Stomach (tissue), 4 donors: Measurements from ENCODE around the gene IL10RB.

ENCODE experiments used
- POLR2A ChIP-seq, 4 donors: fragments of 450-650 bp; IDR thresholded peaks; one replicate each; pipeline ENCODE4 v1.6.1; 2016; ENCODE audit warnings: antibody characterized with exemption in 4 of 4, control low read depth in 2 of 4, mild to moderate bottlenecking in 1 of 4, moderate library complexity in 1 of 4
- POLR2AphosphoS5 ChIP-seq, 3 donors: sonication (generic); formaldehyde crosslinking; IDR thresholded peaks; one replicate each; pipeline ENCODE4 v1.6.1; 2016; ENCODE audit warnings: antibody characterized with exemption in 3 of 3
- TF ChIP-seq, protein P1 (sequence below), 7 experiments: fragments of 450-650 bp in 4 of 7; fragments of 200-600 bp in 3 of 7; sonication (generic) in 3 of 7; IDR thresholded peaks; one replicate each; pipeline ENCODE4 v1.5.1; 2016 to 2019; ENCODE audit warnings: antibody characterized with exemption in 7 of 7, control low read depth in 2 of 7, mild to moderate bottlenecking in 1 of 7

- TF ChIP-seq, protein P1, sequence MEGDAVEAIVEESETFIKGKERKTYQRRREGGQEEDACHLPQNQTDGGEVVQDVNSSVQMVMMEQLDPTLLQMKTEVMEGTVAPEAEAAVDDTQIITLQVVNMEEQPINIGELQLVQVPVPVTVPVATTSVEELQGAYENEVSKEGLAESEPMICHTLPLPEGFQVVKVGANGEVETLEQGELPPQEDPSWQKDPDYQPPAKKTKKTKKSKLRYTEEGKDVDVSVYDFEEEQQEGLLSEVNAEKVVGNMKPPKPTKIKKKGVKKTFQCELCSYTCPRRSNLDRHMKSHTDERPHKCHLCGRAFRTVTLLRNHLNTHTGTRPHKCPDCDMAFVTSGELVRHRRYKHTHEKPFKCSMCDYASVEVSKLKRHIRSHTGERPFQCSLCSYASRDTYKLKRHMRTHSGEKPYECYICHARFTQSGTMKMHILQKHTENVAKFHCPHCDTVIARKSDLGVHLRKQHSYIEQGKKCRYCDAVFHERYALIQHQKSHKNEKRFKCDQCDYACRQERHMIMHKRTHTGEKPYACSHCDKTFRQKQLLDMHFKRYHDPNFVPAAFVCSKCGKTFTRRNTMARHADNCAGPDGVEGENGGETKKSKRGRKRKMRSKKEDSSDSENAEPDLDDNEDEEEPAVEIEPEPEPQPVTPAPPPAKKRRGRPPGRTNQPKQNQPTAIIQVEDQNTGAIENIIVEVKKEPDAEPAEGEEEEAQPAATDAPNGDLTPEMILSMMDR (IDR thresholded peaks at IDR 0.05) = no peak
- TF ChIP-seq POLR2A (IDR thresholded peaks at IDR 0.05) (no peak), POLR2AphosphoS5 (IDR thresholded peaks at IDR 0.05) (peak in 1 of 3 donors; percentile 15)
These were observed 35.4 kb upstream of the IL10RB start for GRCh38 chr21:33230545-33231324.
